Fibroblast of peridontal ligament (primary cell): ENCODE data around the gene SMG6.

ENCODE experiments used
- DNase-seq: peaks from one replicate; pipeline ENCODE4 v3.0.0-alpha.2; 2010; ENCODE audit errors: extremely low read depth

SMG6 gene

GRCh38 chr17:2060681-2061440 is 242.7 kb downstream of the SMG6 start:
- no peak for DNase-seq

GRCh38 chr17:2060385-2060658 is 243.3 kb downstream of the SMG6 start:
- DNase-seq: no peak

- no peak for DNase-seq
These were observed 243.8 kb downstream of the SMG6 start for GRCh38 chr17:2059547-2060384.

- no peak for DNase-seq
These were observed 244.7 kb downstream of the SMG6 start for GRCh38 chr17:2058586-2059546.

GRCh38 chr17:2057760-2058585 is 245.6 kb downstream of the SMG6 start:
- DNase-seq: no peak

GRCh38 chr17:2057175-2057759 is 246.3 kb downstream of the SMG6 start:
- DNase-seq: no peak

- peak; percentile 45 for DNase-seq
These were observed 247.1 kb downstream of the SMG6 start for GRCh38 chr17:2056206-2057174.

GRCh38 chr17:2055292-2056205 is 248.0 kb downstream of the SMG6 start:
- no peak for DNase-seq

- peak; percentile 62 for DNase-seq
These were observed 248.9 kb downstream of the SMG6 start, which contains the start of gene HIC1 for GRCh38 chr17:2054512-2055291. Gene HIC1, plus strand, starts transcription at chr17:2055103. Its CDS starts 1,588 bp downstream, at chr17:2056691.

- DNase-seq: no peak
These were observed 249.4 kb downstream of the SMG6 start for GRCh38 chr17:2054262-2054511.

GRCh38 chr17:2053380-2054261 is 250.0 kb downstream of the SMG6 start:
- peak; percentile 62 for DNase-seq

- no peak for DNase-seq
These were observed 251.5 kb downstream of the SMG6 start for GRCh38 chr17:2051933-2052559.

- peak; percentile 48 for DNase-seq
These were observed 252.3 kb downstream of the SMG6 start for GRCh38 chr17:2051061-2051932.

- peak; percentile 51 for DNase-seq
These were observed 253.1 kb downstream of the SMG6 start for GRCh38 chr17:2050300-2051060.
